Type B pancreatic cell (in vitro differentiated cells): ENCODE measurements around the gene FN3KRP. TPM values are rescaled to one million over a fixed set of nuclear protein-coding genes. Genes with fewer than 3 reads are reported as not detected.
A peak's percentile ranks its signal among the peaks of the same experiment; 100 is the strongest.

Source experiments
- DNase-seq: peaks from one replicate; pipeline ENCODE4 v3.0.0; 2021; ENCODE audit warnings: mixed read lengths; ENCODE audit not compliant: unreplicated experiment; ENCODE audit errors: extremely low spot score
- H3K27ac Mint-ChIP-seq: 2 replicates; pipeline ENCODE4 v1.8.0; 2021; ENCODE audit warnings: mild to moderate bottlenecking, mixed read lengths
- H3K27me3 Mint-ChIP-seq: 2 replicates; pipeline ENCODE4 v1.8.0; 2021; ENCODE audit warnings: mixed read lengths
- H3K36me3 Mint-ChIP-seq: 2 replicates; pipeline ENCODE4 v1.8.0; 2021; ENCODE audit warnings: mixed read lengths
- H3K4me1 Mint-ChIP-seq: one replicate; pipeline ENCODE4 v1.8.0; 2021; ENCODE audit warnings: mixed read lengths; ENCODE audit not compliant: unreplicated experiment
- H3K4me3 Mint-ChIP-seq: 2 replicates; pipeline ENCODE4 v1.8.0; 2021; ENCODE audit warnings: mild to moderate bottlenecking, mixed read lengths
- H3K9me3 Mint-ChIP-seq: 2 replicates; pipeline ENCODE4 v1.8.0; 2021; ENCODE audit warnings: mixed read lengths
- total RNA-seq: library from RNA; stranded (reverse); gene quantifications from 2 replicates; pipeline ENCODE4 v1.2.1, GENCODE V29; 2021; ENCODE audit warnings: low replicate concordance
- TF ChIP-seq, protein P1 (sequence below): fragments of 200-600 bp; sonication (generic); conservative IDR thresholded peaks from 2 replicates; pipeline ENCODE4 v1.5.0; 2021; ENCODE audit warnings: antibody characterized with exemption, mild to moderate bottlenecking

FN3KRP gene
- total RNA-seq, 1 donor from 2014 or later, result 36.5 TPM

DNA sequence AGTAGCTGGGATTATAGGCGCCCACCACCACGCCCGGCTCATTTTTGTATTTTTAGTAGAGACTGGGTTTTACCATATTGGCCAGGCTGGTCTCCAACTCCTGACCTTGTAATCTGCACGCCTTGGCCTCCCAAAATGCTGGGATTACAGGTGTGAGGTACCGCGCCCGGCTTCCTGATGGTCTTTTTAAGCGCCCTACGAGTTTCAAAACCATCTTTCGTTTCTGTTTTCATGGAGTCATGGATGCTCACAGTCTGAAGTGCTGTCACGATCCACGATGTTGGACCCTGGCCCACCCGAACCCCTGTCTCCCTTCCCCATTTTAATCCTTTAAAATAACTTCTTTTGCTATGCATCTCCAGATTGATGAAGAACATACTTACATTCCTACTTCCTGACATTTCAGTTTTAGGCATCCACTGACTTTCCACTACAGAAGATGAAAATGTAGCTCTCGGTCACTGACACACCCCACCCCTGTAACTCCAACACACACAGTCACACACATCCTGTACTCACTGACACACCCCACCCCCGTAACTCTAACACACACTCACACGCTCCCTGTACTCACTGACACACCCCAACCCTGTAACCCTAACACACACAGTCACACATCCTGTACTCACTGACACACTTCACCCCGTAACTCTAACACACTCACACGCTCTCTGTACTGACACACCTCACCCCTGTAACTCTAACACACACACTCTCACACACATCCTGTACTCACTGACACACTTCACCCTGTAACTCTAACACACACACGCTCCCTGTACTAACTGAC, 45.6 kb upstream of the FN3KRP start:
- H3K27me3 Mint-ChIP-seq, result no peaks in the 10 kb centered on the region
- H3K4me1 Mint-ChIP-seq, result peaks cover 20% of the 10 kb centered on the region
- TF ChIP-seq, protein P1, sequence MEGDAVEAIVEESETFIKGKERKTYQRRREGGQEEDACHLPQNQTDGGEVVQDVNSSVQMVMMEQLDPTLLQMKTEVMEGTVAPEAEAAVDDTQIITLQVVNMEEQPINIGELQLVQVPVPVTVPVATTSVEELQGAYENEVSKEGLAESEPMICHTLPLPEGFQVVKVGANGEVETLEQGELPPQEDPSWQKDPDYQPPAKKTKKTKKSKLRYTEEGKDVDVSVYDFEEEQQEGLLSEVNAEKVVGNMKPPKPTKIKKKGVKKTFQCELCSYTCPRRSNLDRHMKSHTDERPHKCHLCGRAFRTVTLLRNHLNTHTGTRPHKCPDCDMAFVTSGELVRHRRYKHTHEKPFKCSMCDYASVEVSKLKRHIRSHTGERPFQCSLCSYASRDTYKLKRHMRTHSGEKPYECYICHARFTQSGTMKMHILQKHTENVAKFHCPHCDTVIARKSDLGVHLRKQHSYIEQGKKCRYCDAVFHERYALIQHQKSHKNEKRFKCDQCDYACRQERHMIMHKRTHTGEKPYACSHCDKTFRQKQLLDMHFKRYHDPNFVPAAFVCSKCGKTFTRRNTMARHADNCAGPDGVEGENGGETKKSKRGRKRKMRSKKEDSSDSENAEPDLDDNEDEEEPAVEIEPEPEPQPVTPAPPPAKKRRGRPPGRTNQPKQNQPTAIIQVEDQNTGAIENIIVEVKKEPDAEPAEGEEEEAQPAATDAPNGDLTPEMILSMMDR, result no peak
- no peak overlapping the region for H3K4me3 Mint-ChIP-seq
- DNase-seq, result no peak
- no peaks in the 10 kb centered on the region for H3K9me3 Mint-ChIP-seq
- peak overlapping the region; percentile 12 for H3K27ac Mint-ChIP-seq
- peaks cover 6% of the 10 kb centered on the region for H3K36me3 Mint-ChIP-seq

DNA sequence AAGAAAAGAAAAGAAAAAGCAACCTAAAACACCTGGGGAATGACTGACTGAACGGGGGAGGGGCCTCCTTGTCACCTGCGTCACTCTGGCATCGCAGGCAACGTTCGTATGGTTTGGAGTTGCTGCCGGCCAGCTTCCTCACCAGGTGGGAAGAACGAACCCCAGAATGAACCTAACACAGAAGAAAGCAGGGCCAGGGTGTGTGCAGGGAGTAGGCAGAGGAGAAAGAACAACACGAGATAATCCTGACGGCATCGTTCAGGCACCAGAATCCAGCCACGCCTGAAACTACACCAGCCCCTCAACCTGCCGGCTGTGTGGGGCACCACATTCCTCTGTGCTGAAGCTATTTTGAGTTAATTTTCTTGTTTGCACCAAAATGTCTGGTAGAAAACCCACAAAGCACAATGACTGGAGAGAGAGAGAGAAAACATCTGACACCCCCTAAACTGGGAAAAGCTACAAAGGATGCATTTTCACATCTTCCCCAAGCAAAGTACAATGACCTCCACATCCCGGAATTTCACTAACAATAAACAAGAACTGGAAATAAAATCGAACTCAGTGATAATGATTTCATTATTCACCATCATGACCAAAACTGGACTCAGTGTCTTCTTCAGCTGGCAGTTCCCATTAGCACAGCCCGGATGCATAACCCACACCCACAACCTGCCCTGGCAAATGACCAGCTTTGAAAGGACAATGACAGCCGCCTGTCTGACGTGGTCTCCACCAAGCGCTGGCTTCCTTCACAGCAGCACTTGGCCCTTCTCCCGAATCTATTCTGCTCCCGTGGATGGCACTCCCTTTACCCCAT, 41.6 kb upstream of the FN3KRP start:
- H3K27me3 Mint-ChIP-seq, result no peaks in the 10 kb centered on the region

DNA sequence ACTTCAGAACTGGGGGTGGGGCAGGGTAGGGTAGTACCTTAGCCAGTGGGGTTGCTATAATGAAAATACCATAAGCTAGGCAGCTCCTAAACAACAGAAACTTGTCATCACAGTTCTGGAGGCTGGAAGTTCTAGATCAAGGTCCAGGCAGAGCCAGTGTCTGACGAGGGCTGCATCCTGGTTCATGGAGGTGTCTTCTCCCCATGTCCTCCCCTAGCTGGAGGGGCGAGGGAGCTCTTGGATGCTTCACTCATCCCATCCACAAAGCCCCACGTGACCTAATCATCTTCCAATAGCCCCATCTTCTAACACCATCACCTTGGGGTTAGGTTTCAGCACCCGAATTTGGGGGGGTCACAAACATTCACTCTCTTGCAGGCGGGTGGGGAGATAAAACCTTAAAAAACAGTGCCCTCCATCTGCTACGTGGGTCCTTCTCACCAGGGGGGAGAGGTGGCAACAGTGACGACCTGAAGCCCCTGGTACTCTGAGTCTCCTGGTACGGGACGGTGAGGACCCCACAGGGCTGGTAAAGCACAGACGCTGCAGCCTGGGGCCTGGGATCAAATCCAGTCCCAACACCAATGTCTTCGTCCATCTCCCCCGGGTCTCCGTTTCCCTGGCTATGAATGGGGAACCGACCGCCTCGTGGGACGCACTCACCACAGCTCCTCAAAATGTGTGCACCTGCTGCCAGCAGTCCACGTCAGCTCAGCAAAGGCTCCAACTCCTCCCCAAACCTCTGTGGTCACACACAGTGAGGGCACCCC, 40.8 kb upstream of the FN3KRP start:
- Mint-ChIP-seq H3K36me3 (peaks cover 6% of the 10 kb centered on the region), H3K4me1 (peaks cover 14% of the 10 kb centered on the region), H3K9me3 (no peaks in the 10 kb centered on the region), H3K27me3 (no peaks in the 10 kb centered on the region), H3K4me3 (no peak overlapping the region), H3K27ac (peak overlapping the region; percentile 37)
- no peak for DNase-seq
- TF ChIP-seq, protein P1, result no peak

More for the DNA sequence above, 41.6 kb upstream of the FN3KRP start:
- H3K36me3 Mint-ChIP-seq, result peaks cover 6% of the 10 kb centered on the region
- no peaks in the 10 kb centered on the region for H3K9me3 Mint-ChIP-seq
- no peak overlapping the region for H3K4me3 Mint-ChIP-seq
- no peak for DNase-seq
- TF ChIP-seq, protein P1, result no peak
- peaks cover 14% of the 10 kb centered on the region for H3K4me1 Mint-ChIP-seq
- H3K27ac Mint-ChIP-seq, result peak overlapping the region; percentile 37

DNA sequence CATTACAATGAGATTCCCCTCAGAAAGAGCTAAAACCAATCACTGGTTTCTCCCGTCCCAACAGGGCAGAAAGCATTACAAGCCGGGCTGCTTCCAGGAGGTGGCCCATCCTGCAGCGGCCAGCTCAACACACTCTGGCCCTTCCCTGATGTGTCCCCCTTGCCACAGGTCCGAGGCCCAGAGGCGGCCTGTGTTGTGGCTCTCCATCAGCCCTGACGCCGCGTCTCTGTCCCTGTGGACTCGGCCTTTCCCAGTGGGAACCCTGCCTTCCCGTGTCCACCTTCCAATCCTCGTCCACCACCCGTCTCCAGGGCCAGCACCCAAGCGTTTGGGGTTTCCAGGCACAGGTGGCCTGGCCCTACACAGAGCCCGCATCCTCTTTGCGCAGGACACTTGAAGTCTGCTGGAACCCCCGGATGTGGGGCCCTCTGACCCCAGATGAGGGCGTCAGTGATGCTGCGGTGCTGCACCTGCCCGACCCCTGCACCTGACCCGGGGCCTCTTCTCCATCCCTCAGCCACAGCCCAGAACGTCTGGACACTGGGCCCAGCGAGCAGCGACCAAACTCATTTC, 39.1 kb upstream of the FN3KRP start:
- Mint-ChIP-seq H3K36me3 (peaks cover 6% of the 10 kb centered on the region), H3K27me3 (no peaks in the 10 kb centered on the region), H3K27ac (peak overlapping the region; percentile 46), H3K4me1 (peaks cover 10% of the 10 kb centered on the region), H3K4me3 (no peak overlapping the region), H3K9me3 (no peaks in the 10 kb centered on the region)
- TF ChIP-seq, protein P1, result no peak
- no peak for DNase-seq

DNA sequence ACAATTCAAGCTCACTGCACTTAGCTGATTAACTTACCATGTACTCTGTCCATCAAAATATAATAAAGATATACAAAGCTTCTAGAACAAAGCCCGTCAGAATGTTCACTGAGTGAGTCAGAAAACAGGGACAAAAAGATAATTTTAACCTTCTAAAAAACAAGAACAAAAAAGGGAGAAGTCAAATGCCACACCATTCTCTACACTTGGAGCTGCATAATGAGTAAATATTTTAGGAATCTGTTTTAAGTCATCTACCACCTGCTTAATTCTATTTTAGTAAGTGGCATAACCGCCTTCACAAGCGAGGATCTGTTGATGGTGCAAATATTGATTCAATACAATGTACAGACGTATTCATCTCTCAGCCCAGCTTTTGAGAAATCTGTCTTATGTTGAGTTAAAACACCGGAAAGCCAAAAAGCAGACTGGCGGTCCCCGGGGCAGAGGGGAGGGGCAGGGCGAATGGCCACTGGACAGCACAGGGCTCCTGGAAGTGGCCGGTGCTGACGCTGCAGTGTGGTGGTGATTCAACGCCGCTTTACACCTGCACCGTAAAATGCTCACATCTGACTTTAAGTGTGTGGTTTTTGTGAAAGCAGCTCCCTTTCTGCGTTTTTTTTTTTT, 38.1 kb upstream of the FN3KRP start:
- Mint-ChIP-seq H3K9me3 (no peaks in the 10 kb centered on the region), H3K27ac (no peak overlapping the region), H3K36me3 (peaks cover 6% of the 10 kb centered on the region), H3K4me1 (peaks cover 7% of the 10 kb centered on the region), H3K27me3 (no peaks in the 10 kb centered on the region), H3K4me3 (no peak overlapping the region)
- no peak for DNase-seq
- TF ChIP-seq, protein P1, result no peak
